GM19468 (cell line): ENCODE results near the gene DOHH.

Experiments used
- ATAC-seq: cut with Tn5 transposase; IDR thresholded peaks from one replicate; pipeline ENCODE4 v1.9.1; 2021; ENCODE audit warnings: mild to moderate bottlenecking, moderate library complexity, moderate number of reproducible peaks; ENCODE audit not compliant: unreplicated experiment; ENCODE audit errors: extremely low read depth

Gene DOHH

GRCh38 chr19:3506384-3507340 lies 6.2 kb upstream of the DOHH start:
- no peak for ATAC-seq

- peak; percentile 74 for ATAC-seq
These were observed 5.3 kb upstream of the DOHH start, which contains the start of gene FZR1 for GRCh38 chr19:3505598-3506383. Gene FZR1, plus strand, starts transcription at chr19:3506311. Its CDS starts 16,679 bp downstream, at chr19:3522990.

- no peak for ATAC-seq
These were observed 4.3 kb upstream of the DOHH start for GRCh38 chr19:3504735-3505134.

GRCh38 chr19:3503036-3503572 lies 2.6 kb upstream of the DOHH start:
- no peak for ATAC-seq

GRCh38 chr19:3501780-3502179 lies 1.3 kb upstream of the DOHH start:
- no peak for ATAC-seq

- ATAC-seq, result no peak
These were observed 591 bp downstream of the DOHH start for GRCh38 chr19:3499738-3500428.

- no peak for ATAC-seq
These were observed 2.5 kb downstream of the DOHH start for GRCh38 chr19:3497757-3498520.

- ATAC-seq, result no peak
These were observed 3.8 kb downstream of the DOHH start for GRCh38 chr19:3496392-3497273.

- no peak for ATAC-seq
These were observed 5.9 kb downstream of the DOHH start for GRCh38 chr19:3494559-3494958.

GRCh38 chr19:3494051-3494450 lies 6.4 kb downstream of the DOHH start:
- no peak for ATAC-seq

GRCh38 chr19:3493651-3494050 lies 6.8 kb downstream of the DOHH start:
- no peak for ATAC-seq

GRCh38 chr19:3492919-3493318 lies 7.6 kb downstream of the DOHH start:
- no peak for ATAC-seq

GRCh38 chr19:3492131-3492839 lies 8.2 kb downstream of the DOHH start:
- no peak for ATAC-seq

GRCh38 chr19:3491396-3492119 lies 8.9 kb downstream of the DOHH start:
- no peak for ATAC-seq

GRCh38 chr19:3483226-3483628 lies 17.2 kb downstream of the DOHH start, which contains the start of gene SMIM44:
Gene SMIM44, minus strand, starts transcription at chr19:3483441. Its CDS starts 38 bp downstream, at chr19:3483403.
- no peak for ATAC-seq

GRCh38 chr19:3482507-3483225 lies 17.8 kb downstream of the DOHH start:
- no peak for ATAC-seq
